Right lobe of liver (tissue), 6 donors: ENCODE results near the gene ZNF823. TPM values are rescaled to one million over a fixed set of nuclear protein-coding genes. Genes with fewer than 3 reads are reported as not detected.

Experiments used
- ATAC-seq, 4 donors: fragments of 200-7000 bp; cut with Tn5 transposase; one replicate each; pipeline ENCODE4 v1.9.1; 2020; ENCODE audit warnings: mild to moderate bottlenecking in 4 of 4, moderate library complexity in 4 of 4
- DNase-seq, 3 donors: peaks; one replicate each; pipeline ENCODE4 v3.0.0-alpha.2; 2020
- H3K27ac ChIP-seq, 3 donors: fragments of 200-600 bp; one replicate each; pipeline ENCODE4 v1.8.0; 2022
- H3K27me3 ChIP-seq, 2 donors: fragments of 200-600 bp; one replicate each; pipeline ENCODE4 v1.8.0; 2022
- H3K36me3 ChIP-seq, 4 donors: fragments of 200-600 bp; sonication (generic) in 1 of 4; one replicate each; pipeline versions ENCODE4 v1.5.1 to v1.8.0; 2017 to 2022; ENCODE audit warnings: control low read depth in 1 of 4
- H3K4me1 ChIP-seq, 4 donors: fragments of 200-600 bp; sonication (generic) in 1 of 4; one replicate each; pipeline versions ENCODE4 v1.5.1 to v1.8.0; 2017 to 2022; ENCODE audit warnings: control low read depth in 1 of 4
- H3K4me3 ChIP-seq, 3 donors: fragments of 200-600 bp; one replicate each; pipeline ENCODE4 v1.8.0; 2022
- H3K9me3 ChIP-seq, 4 donors: fragments of 200-600 bp; sonication (generic) in 1 of 4; one replicate each; pipeline versions ENCODE4 v1.5.1 to v1.8.0; 2017 to 2022; ENCODE audit warnings: control low read depth in 1 of 4
- POLR2A ChIP-seq: fragments of 450-650 bp; IDR thresholded peaks from one replicate; pipeline ENCODE4 v1.6.1; 2017; ENCODE audit warnings: antibody characterized with exemption, mild to moderate bottlenecking
- WGBS: methylation state at CpG from one replicate; pipeline ENCODE4 v1.1.6; 2018; ENCODE audit warnings: low coverage, low lambda C conversion rate; ENCODE audit not compliant: insufficient coverage; ENCODE audit errors: missing lambda C conversion rate; 5-methylcytosine and 5-hydroxymethylcytosine counted together
- intact Hi-C, 2 donors: fragments of 100-400 bp; cut with DNase I; formaldehyde crosslinking; loops; one replicate each; pipeline versions ENCODE4 v1.11.2 to v1.14.1; 2022
- total RNA-seq, 6 experiments: library from RNA; depleted of rRNA in 2 of 6; stranded (reverse); fragments of >200 nt in 2 of 6; fragmentation: NEBNext Ultra II Directional in 3 of 6; extraction: Animal tissue kit (Norgen Biotek cat#: 25700) in 3 of 6; gene quantifications; one replicate each; pipeline versions ENCODE4 v1.1.0 to v1.2.4, GENCODE V29; 2016 to 2023
- TF ChIP-seq, protein P1 (sequence below), 4 donors: fragments of 200-600 bp in 3 of 4; fragments of 450-650 bp in 1 of 4; IDR thresholded peaks; one replicate each; pipeline versions ENCODE4 v1.5.1 to v1.8.0; 2016 to 2022; ENCODE audit warnings: antibody characterized with exemption in 4 of 4, mild to moderate bottlenecking in 2 of 4
- donor health status: DM: no; HTN: yes; CAD: no.
- donor health status: DM: no; HTN: no; CAD: no.
- donor health status: DM: no; HTN: no; CAD: no.
- donor health status: DM: no; HTN: yes; CAD: no.
- donor health status: DM: no; HTN: yes; CAD: no.

Gene ZNF823
- total RNA-seq, 6 experiments from 2014 or later: 2.9 to 5.1 (median 3.4) TPM

DNA sequence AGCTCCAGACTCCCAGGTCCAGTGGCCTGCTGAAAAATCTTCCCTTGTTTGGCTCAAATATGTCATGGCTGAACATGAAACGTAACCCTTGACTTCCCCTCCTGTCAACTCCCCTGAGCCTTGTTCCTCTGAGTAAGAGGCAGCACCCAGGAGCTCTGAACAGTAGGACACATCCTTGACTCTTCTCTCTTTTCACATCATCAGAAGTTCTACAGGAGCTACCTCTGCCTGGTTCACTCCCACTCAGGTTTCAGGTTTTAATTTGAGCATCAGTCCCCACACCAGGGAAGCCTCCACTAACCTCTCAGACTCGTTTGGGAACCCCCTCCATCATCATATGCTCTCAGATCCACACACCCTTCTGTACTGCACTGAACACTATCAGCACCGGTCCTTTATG lies 30.3 kb downstream of the ZNF823 start:
- TF ChIP-seq, protein P1, sequence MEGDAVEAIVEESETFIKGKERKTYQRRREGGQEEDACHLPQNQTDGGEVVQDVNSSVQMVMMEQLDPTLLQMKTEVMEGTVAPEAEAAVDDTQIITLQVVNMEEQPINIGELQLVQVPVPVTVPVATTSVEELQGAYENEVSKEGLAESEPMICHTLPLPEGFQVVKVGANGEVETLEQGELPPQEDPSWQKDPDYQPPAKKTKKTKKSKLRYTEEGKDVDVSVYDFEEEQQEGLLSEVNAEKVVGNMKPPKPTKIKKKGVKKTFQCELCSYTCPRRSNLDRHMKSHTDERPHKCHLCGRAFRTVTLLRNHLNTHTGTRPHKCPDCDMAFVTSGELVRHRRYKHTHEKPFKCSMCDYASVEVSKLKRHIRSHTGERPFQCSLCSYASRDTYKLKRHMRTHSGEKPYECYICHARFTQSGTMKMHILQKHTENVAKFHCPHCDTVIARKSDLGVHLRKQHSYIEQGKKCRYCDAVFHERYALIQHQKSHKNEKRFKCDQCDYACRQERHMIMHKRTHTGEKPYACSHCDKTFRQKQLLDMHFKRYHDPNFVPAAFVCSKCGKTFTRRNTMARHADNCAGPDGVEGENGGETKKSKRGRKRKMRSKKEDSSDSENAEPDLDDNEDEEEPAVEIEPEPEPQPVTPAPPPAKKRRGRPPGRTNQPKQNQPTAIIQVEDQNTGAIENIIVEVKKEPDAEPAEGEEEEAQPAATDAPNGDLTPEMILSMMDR (IDR thresholded peaks at IDR 0.05): no peak
- TF ChIP-seq POLR2A: no peak
- no peaks in the 10 kb centered on the region for H3K27me3 ChIP-seq
- no peak overlapping the region for H3K4me3 ChIP-seq
- H3K27ac ChIP-seq: no peak overlapping the region
- H3K36me3 ChIP-seq: no peaks in the 10 kb centered on the region
- intact Hi-C loops: no loop called here
- no peaks in the 10 kb centered on the region for H3K9me3 ChIP-seq
- H3K4me1 ChIP-seq: no peaks in the 10 kb centered on the region
- DNase-seq: no peak
- ATAC-seq: no peak
- WGBS: 54% methylated on average over 3 of the region's 3 CpGs

DNA sequence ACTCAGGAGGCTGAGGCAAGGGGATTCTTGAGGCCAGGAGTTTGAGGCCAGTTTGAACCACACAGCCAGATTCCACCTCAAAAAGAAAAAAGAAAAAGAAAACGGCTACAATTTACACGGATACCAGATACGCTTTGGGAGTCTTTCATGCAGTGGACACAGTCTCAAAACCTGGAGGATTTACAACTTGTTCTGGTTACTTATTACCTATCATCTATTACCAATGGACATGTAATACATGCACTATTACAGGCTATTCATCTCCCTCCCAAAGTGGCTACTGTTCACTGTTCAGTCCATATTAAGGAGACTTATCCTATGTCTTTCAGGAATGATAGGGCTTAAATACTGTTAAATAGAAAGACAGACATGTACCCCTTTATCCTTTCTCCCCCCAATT lies 33.3 kb downstream of the ZNF823 start:
- intact Hi-C loops: no loop called here
- H3K4me1 ChIP-seq: no peaks in the 10 kb centered on the region
- no peak for TF ChIP-seq POLR2A
- TF ChIP-seq, protein P1 (IDR thresholded peaks at IDR 0.05): no peak
- ATAC-seq: no peak
- H3K27ac ChIP-seq: no peak overlapping the region
- 71% methylated on average over 3 of the region's 3 CpGs for WGBS
- H3K9me3 ChIP-seq: no peaks in the 10 kb centered on the region
- DNase-seq: no peak
- no peak overlapping the region for H3K4me3 ChIP-seq
- no peaks in the 10 kb centered on the region for H3K36me3 ChIP-seq
- H3K27me3 ChIP-seq: no peaks in the 10 kb centered on the region

DNA sequence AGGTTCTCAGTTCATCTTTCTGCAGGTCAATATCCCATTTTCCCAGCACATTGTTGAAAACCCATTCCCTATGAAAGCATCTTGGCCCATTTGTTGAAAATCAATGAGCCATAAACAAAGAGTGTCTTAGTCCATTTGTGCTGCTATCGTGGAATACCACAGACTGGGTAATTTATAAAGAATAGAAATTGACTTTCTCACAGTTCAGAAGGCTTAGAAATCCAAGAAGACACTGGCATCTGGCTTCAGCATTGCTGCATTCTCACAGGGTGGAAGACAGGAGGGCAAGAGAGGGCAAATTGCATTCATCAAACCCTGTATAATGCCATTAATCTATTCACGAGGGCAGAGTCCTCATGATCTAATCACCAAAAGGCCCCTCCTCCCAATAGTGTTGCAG lies 34.1 kb downstream of the ZNF823 start:
- no peak for ATAC-seq
- 51% methylated on average over 2 of the region's 2 CpGs for WGBS
- Histone ChIP-seq H3K36me3 (no peaks in the 10 kb centered on the region), H3K4me1 (no peaks in the 10 kb centered on the region), H3K4me3 (no peak overlapping the region), H3K27ac (no peak overlapping the region), H3K9me3 (no peaks in the 10 kb centered on the region), H3K27me3 (no peaks in the 10 kb centered on the region)
- DNase-seq: no peak
- TF ChIP-seq, protein P1 (IDR thresholded peaks at IDR 0.05): no peak
- no peak for TF ChIP-seq POLR2A
- intact Hi-C loops: no loop called here

DNA sequence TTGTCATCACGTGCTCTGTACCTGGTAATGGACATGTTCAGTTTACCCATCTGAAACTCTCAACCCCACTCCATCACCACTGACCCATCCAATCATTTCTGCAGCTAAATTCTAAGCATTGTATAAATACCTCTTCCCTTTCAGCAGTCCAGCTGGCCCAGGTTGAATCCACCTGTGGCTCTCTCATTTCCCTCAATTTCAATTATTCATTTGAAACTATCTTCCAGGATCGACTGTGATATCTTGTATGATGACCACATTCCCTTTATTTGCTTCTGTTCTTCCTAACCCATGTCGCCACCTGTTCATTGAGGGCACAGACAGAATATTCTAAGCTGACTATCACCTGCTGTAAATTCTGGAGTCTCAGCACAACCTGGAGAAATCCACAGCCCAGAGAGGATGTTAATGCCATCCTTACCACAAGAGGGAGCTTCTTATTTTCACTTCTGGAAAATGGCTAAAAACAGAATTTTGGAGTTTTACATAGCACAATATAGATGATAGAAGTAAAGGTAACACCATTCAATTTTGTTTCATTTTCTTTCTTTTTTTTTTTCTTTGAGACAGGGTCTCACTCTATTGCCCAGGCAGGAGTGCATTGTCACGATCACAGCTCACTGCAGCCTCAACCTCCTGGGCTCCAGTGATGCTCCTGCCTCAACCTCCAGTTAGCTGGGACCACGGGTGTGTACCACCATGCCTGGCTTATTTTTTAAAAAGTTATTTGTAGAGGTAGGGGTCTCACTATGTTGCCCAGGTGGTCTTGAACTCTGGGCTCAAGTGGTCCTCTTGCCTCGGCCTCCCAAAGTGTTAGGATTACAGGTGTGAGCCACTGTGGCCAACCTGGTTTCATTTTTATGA lies 38.6 kb downstream of the ZNF823 start:
- DNase-seq (no peak), ATAC-seq (peak; percentile 70 to 79 (median 74))
- Histone ChIP-seq H3K9me3 (no peaks in the 10 kb centered on the region), H3K27me3 (no peaks in the 10 kb centered on the region), H3K4me1 (peaks cover 0 to 1% (median 0%) of the 10 kb centered on the region in 4 donors), H3K4me3 (no peak overlapping the region), H3K36me3 (no peaks in the 10 kb centered on the region), H3K27ac (no peak overlapping the region)
- 63% methylated on average over 6 of the region's 6 CpGs for WGBS
- intact Hi-C loops: no loop called here
- TF ChIP-seq, protein P1 (IDR thresholded peaks at IDR 0.05): peak; percentile 63 to 72 (median 68)
- TF ChIP-seq POLR2A: no peak
